GM12892 (cell line): ENCODE data around the gene SVIL.
"Not testable (repeated sequence)": the region's sequence is repeated elsewhere in the genome, so short reads cannot be mapped to it uniquely, and the experiment has no call there.

Experiments
- POLR2A ChIP-seq: IDR thresholded peaks from 2 replicates; pipeline ENCODE4 v1.6.1; 2011; ENCODE audit warnings: low read depth, low read length, control low read depth
- POLR2AphosphoS5 ChIP-seq: IDR thresholded peaks from 2 replicates; pipeline ENCODE4 v1.6.1; 2011; ENCODE audit warnings: low read depth, low read length, control low read depth

DNA sequence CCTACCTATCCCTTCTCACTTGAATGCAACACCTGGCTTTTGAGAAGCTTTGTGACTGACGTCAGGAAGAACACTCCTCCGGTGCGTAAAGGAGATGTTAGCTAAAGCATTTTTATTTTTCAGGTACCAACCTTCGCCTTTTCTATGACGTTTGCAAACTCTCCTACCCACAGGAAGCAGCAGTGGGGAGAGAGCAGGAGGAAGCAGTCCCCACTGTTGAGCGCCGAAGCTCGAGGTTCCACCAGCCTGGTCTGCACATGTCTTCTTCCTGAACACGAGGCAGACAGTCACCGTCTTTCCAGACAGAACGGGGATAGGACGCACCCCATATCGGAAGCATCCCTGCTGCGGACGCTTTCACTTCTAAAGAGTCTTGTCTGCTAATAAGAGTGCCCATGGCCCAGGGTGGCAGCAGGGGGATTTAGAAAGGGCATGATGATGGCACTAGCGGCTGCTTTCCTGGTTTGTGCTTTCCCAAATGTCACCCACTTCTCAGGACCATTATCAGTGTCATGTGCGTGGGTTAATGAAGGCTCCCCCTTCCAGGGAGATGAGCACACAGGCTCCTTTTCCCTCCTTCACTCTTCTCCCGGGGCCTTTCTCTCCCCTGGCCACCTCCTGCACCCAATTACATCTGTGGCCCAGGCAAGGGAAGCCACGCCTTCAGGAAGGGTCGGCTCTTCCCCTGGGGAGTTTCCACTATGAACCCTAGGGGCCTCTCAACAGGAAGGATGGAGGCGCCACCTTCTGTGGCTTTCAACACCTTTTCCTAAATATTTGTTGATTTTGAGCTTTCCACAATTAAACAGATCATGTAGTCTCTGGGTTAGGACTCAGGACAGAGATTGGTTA lies 147.5 kb downstream of the SVIL start:
- not testable (repeated sequence) for TF ChIP-seq POLR2AphosphoS5, POLR2A
